Occipital lobe (tissue), 2 donors: ENCODE measurements around the gene POLR2L. TPM values are rescaled to one million over a fixed set of nuclear protein-coding genes. Genes with fewer than 3 reads are reported as not detected.

Source experiments
- DNase-seq: peaks from one replicate; lab custom pipeline; 2025; lab: John Stamatoyannopoulos, UW
- total RNA-seq: library from RNA; depleted of rRNA; stranded (reverse); fragments of >200 nt; gene quantifications from one replicate; pipeline ENCODE4 v1.2.3, GENCODE V29; 2014

POLR2L gene
- total RNA-seq, 1 donor from 2014 or later = 14.5 TPM

GRCh38 chr11:827897-828192 is 14.5 kb downstream of the POLR2L start, which contains the start of gene CRACR2B:
CRACR2B (plus strand) TSS chr11:827919; CDS start chr11:828608, 689 bp downstream.
- DNase-seq = no peak

DNA sequence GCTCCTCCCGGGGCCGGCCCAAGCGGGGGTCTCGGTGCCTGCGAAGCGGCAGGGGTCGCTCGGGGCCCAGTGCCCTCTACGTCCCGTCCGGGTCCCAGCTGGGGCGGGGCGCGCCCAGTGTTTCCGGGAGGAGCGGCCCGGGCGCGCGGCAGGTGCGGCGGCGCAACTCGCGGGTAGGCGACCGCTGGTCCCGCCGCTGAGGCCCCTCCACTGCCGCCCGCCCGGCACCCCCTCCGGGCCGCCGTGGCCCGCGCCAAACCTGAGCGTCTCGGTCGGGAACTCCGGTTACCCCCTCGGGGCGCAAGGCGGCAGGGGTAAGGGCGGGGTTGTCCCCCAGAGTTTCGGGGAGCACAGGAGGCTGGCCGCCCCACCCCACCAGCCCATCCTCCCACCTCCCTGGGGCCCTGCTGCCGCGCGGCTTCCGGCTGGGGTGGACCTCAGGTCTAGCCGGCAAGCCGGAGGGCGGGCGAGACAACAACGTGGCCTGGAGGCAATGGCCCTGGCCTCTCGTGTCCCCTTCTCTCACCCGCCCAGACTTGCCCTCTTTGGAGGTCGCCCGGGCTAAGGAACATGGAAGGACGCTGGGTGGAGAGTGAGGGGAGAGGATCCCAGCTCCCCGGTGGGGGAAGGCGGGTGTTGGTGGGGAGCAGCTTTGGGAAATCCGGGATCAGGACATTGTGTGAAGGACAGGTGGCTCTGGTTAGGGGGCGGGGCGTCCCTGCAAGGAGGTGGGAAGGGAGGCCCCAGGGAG is 15.0 kb downstream of the POLR2L start:
- DNase-seq = no peak

GRCh38 chr11:826836-827145 is 15.5 kb downstream of the POLR2L start:
- no peak for DNase-seq

GRCh38 chr11:826227-826621 is 16.1 kb downstream of the POLR2L start:
- DNase-seq = no peak

- no peak for DNase-seq
Observed at GRCh38 chr11:825366-826226, 16.7 kb downstream of the POLR2L start.

GRCh38 chr11:824942-825341 is 17.4 kb downstream of the POLR2L start:
- DNase-seq = no peak

- no peak for DNase-seq
Observed at GRCh38 chr11:824292-824880, 17.9 kb downstream of the POLR2L start.

DNA sequence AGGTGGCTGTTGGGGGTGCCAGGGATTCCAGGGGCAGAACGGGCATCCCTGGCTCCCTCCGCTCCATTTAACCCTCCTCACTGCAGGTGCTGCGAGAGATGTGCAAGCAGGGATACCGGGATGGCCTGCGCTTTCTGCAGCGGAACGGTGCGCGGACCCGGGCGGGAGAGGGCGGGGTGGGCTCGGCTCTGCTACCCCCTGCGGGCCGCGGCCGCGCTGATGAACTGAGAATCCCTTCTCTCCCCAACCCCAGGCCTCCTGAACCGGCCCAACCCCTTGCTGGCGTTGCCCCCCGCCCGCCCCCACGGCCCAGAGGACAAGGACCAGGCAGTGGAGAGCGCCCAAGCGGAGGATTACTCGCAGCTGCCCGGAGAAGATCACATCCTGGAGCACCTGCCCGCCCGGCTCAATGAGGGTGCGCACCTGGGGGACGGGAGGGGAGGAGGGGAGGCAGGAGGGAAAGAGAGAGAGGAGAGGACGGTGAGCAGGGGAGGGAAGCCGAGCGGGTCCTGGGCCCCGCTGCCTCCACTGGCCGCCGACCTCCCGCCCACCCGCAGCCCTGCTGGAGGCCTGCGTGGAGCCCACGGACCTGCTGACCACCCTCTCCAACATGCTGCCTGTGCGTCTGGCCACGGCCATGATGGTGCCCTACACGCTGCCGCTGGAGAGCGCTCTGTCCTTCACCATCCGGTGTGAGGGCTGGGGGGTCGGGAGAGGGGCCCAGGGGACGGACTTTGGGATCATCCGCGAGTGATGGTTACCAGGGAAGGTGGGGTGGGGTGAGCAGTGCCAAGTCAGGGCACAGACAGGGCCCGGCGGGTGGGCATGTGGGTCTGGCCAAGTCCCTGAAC is 18.7 kb downstream of the POLR2L start:
- no peak for DNase-seq

- DNase-seq = no peak
Observed at GRCh38 chr11:821512-822371, 20.6 kb downstream of the POLR2L start.

DNA sequence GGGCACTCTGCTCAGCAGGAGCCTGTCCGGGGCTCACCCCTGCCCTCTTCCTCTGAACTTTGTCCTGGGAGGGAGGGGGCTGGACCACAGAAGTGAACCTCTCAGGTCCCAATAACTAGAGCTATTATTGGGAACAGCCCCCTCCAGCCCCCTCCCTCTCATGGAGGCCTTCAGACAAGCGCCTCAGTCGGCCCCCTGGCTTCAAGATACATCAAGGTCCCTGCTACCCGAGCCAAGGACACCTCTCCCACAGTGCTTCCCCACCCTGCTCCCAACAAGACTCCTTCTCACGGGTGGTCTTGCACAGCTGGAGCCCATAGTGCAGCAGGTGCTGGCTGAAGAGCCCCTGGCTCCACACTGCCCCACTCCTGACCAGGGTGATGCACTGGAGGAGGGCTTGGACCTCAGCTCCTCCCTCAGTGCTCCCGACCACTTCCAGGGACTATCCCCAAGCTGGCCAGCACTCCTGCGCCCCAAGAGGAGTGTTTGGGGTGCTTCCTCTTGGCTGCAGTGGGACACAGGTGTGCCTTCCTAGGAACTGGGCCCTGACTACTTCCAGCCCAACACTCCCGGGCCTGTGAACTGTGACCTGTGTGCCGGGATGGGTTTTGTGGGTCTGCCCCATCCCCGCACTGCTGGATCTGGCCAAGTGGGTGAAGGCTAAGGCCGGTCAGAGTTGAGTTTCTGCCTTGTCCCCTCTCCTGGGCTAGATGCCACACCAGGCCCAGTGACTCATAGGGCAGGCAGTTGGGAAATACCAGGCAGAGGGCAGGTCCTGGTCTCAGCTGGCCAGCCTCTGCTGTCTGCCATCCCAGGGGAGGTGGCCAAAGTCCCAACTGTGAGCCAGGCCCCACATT is 21.4 kb downstream of the POLR2L start:
- peak; percentile 59 for DNase-seq

- DNase-seq = peak; percentile 58
Observed at GRCh38 chr11:819943-820649, 22.2 kb downstream of the POLR2L start.

DNA sequence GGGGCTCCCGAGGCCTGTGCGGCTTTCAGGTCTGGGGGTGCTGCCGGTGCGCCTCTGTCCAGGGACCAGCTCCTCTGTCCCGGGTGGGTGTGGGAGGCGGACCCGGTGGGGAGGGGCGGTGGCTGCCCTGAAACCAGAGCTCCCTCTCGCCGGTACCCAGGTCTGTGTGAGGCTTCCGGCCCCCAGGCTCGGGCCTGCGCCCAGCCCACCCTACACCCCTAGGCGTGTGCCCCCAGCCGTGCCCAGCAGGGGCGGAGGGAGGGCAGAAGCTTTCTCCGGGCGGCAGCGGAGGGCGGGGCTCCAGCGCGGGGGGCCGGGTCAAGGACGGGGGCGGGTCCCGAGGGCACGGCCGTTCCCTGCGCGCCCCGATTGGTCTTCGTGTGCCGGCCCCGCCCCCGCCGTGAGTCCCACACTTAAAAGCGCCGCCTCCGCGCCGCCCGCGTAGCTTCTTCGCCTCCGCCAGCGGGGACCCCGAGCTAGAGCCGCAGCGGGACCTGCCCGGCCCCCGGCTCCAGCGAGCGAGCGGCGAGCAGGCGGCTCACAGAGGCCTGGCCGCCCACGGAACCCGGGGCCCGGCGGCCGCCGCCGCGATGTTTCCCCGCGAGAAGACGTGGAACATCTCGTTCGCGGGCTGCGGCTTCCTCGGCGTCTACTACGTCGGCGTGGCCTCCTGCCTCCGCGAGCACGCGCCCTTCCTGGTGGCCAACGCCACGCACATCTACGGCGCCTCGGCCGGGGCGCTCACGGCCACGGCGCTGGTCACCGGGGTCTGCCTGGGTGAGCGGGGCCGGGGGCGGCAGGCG is 23.0 kb downstream of the POLR2L start:
- DNase-seq = peak; percentile 80

- DNase-seq = no peak
Observed at GRCh38 chr11:818396-819128, 23.8 kb downstream of the POLR2L start, which contains the start of gene PNPLA2. PNPLA2 (plus strand) TSS chr11:818914; CDS start chr11:819719, 805 bp downstream.

DNA sequence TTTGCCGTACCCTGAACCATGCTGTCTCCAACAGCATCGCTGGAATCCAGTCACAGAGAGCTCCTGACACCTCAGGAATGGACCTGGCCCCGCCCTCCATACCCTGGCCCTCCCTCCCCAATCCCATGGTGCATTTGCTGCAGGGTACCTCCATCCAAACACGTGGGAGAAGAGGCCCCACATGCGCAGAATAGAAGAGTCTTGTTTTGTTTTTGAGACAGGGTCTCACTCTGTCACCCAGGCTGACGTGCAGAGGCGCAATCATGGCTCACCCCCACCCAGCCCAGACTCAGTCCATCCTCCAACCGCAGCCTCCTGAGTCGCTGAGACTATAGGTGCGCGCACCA is 25.9 kb downstream of the POLR2L start:
- no peak for DNase-seq

- DNase-seq = no peak
Observed at GRCh38 chr11:815675-816432, 26.5 kb downstream of the POLR2L start.

DNA sequence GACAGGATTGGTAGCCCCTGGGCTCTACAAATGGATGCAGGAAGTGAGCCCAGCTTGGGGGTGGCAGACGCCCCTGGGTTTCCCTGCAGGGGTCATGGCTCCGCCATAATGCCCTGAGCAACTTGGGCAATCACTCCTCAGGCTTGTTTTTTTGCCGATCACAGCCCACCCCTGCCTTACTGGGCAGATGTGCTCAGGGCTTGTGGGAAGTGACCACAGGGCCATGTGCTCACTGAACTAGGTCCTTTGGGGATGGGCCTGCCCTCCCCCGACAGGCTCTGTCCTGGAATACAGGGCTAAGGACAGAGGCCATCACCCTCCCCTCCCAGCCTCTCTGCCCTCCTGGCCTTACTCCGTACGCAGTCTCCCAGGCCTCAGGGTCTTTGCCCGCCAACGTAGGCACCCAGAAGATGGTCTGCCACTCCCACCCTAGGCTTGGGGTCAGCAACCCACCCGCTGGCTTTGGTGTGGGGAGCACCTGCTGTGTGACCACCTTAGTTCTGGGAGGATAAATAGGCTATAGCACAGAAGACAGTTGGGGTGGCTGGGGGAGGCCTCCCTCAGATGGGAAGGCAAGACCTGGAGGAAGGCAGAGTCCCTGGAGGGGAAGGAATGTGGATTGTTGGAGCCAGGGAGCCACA is 28.8 kb downstream of the POLR2L start:
- no peak for DNase-seq
